IMR-90 (cell line): ENCODE measurements around the gene DBN1. TPM values are rescaled to one million over a fixed set of nuclear protein-coding genes. Genes with fewer than 3 reads are reported as not detected.

Experiments
- ATAC-seq: fragments of 200-7000 bp; cut with Tn5 transposase; 2 replicates; pipeline ENCODE4 v1.9.1; 2020; ENCODE audit warnings: low read depth, mild to moderate bottlenecking, moderate library complexity
- BruUV-seq: library from RNA; stranded (reverse); fragments of 400-500 nt; replicated peaks from 2 replicates; lab custom pipeline; 2021; lab: Mats Ljungman, UMichigan
- CTCF ChIA-PET: fragments of 300-600 bp; formaldehyde crosslinking; extraction: SDS; loops from one replicate; lab custom pipeline; 2021; ENCODE audit warnings: antibody characterized with exemption; lab: Yijun Ruan, JAX
- POLR2A ChIA-PET: fragments of 300-600 bp; sonication (Branson Sonifier 250); formaldehyde crosslinking; loops from one replicate; lab custom pipeline; 2022; ENCODE audit warnings: antibody characterized with exemption; ENCODE audit not compliant: unreplicated experiment; lab: Charles Lee
- DNase-seq: peaks from one replicate; pipeline ENCODE4 v3.0.0; 2013
- H2AFZ ChIP-seq: replicated peaks from 2 replicates; pipeline ENCODE3; 2013; ENCODE audit warnings: low read length, mild to moderate bottlenecking; ENCODE audit not compliant: poor library complexity
- H2AK5ac ChIP-seq: 2 replicates; pipeline ENCODE4 v1.6.1; 2013; ENCODE audit warnings: low read depth, low read length, inconsistent platforms
- H2AK9ac ChIP-seq: replicated peaks from 2 replicates; pipeline ENCODE3; 2013; ENCODE audit warnings: mild to moderate bottlenecking, low read depth, low read length, moderate library complexity; ENCODE audit not compliant: poor library complexity
- H2BK120ac ChIP-seq: 2 replicates; pipeline ENCODE4 v1.6.1; 2013; ENCODE audit warnings: low read depth, low read length, inconsistent platforms
- H2BK15ac ChIP-seq: 3 replicates; pipeline ENCODE4 v1.6.1; 2013; ENCODE audit warnings: low read depth, low read length, inconsistent platforms
- H2BK20ac ChIP-seq: 2 replicates; pipeline ENCODE4 v1.6.1; 2013; ENCODE audit warnings: low read depth, mild to moderate bottlenecking, inconsistent platforms, low read length, moderate library complexity
- H2BK5ac ChIP-seq: 2 replicates; pipeline ENCODE4 v1.6.1; 2013; ENCODE audit warnings: mild to moderate bottlenecking, low read depth, low read length, inconsistent platforms; ENCODE audit not compliant: poor library complexity, severe bottlenecking
- H3K14ac ChIP-seq: replicated peaks from 2 replicates; pipeline ENCODE4 v1.6.1; 2013; ENCODE audit warnings: low read depth, low read length, inconsistent platforms
- H3K18ac ChIP-seq: 2 replicates; pipeline ENCODE4 v1.6.1; 2013; ENCODE audit warnings: low read depth, low read length, control low read depth
- H3K23ac ChIP-seq: 2 replicates; pipeline ENCODE4 v1.6.1; 2013; ENCODE audit warnings: low read depth, low read length, inconsistent platforms
- H3K27ac ChIP-seq: 2 replicates; pipeline ENCODE4 v1.5.1; 2013; ENCODE audit warnings: mild to moderate bottlenecking, control low read depth, low read length; ENCODE audit not compliant: insufficient read depth
- H3K27me3 ChIP-seq: 2 replicates; pipeline ENCODE4 v1.6.1; 2013; ENCODE audit warnings: low read length; ENCODE audit not compliant: control insufficient read depth, insufficient read depth
- H3K36me3 ChIP-seq: 2 replicates; pipeline ENCODE4 v1.6.1; 2013; ENCODE audit warnings: low read length, mixed read lengths; ENCODE audit not compliant: control insufficient read depth, insufficient read depth
- H3K4ac ChIP-seq: 2 replicates; pipeline ENCODE4 v1.6.1; 2013; ENCODE audit warnings: low read depth, low read length, inconsistent platforms
- H3K4me1 ChIP-seq: 2 replicates; pipeline ENCODE4 v1.6.1; 2013; ENCODE audit warnings: low read length, mixed read lengths; ENCODE audit not compliant: control insufficient read depth, insufficient read depth
- H3K4me2 ChIP-seq: 2 replicates; pipeline ENCODE4 v1.6.1; 2013; ENCODE audit warnings: low read depth, mild to moderate bottlenecking, control low read depth, low read length, moderate library complexity
- H3K4me3 ChIP-seq: 2 replicates; pipeline ENCODE4 v1.5.1; 2013; ENCODE audit warnings: low read depth, mild to moderate bottlenecking, control low read depth, low read length, moderate library complexity; ENCODE audit not compliant: insufficient read depth
- H3K56ac ChIP-seq: 2 replicates; pipeline ENCODE4 v1.6.1; 2013; ENCODE audit warnings: low read length, inconsistent platforms; ENCODE audit not compliant: insufficient read depth; ENCODE audit errors: extremely low read depth
- H3K79me1 ChIP-seq, 2 experiments: 2 replicates each; pipeline ENCODE4 v1.6.1; 2013; ENCODE audit warnings: low read length in 2 of 2, inconsistent platforms in 1 of 2, low read depth in 1 of 2
- H3K9ac ChIP-seq: 2 replicates; pipeline ENCODE4 v1.6.1; 2013; ENCODE audit warnings: low read depth, low read length, control low read depth
- H3K9me1 ChIP-seq: 2 replicates; pipeline ENCODE4 v1.6.1; 2013; ENCODE audit warnings: low read length, inconsistent platforms; ENCODE audit not compliant: insufficient read depth
- H3K9me3 ChIP-seq: 2 replicates; pipeline ENCODE4 v1.6.1; 2013; ENCODE audit warnings: low read length; ENCODE audit not compliant: control insufficient read depth, insufficient read depth
- H4K20me1 ChIP-seq: 2 replicates; pipeline ENCODE4 v1.6.1; 2013; ENCODE audit warnings: low read length, inconsistent platforms; ENCODE audit not compliant: insufficient read depth
- H4K5ac ChIP-seq: 2 replicates; pipeline ENCODE4 v1.6.1; 2013; ENCODE audit warnings: mild to moderate bottlenecking, low read depth, low read length, control low read depth
- H4K8ac ChIP-seq, 2 experiments: 2 replicates each; pipeline ENCODE4 v1.6.1; 2013; ENCODE audit warnings: low read depth in 2 of 2, low read length in 2 of 2, control low read depth in 1 of 2, inconsistent platforms in 1 of 2
- H4K91ac ChIP-seq: 2 replicates; pipeline ENCODE4 v1.6.1; 2013; ENCODE audit warnings: low read depth, low read length, inconsistent platforms; ENCODE audit not compliant: insufficient read depth
- MAZ ChIP-seq: IDR thresholded peaks from 2 replicates; pipeline ENCODE4 v1.6.1; 2012; ENCODE audit warnings: low read depth, mild to moderate bottlenecking, low read length, improper control_type of control experiment, moderate library complexity, borderline replicate concordance
- POLR2A ChIP-seq: IDR thresholded peaks from 2 replicates; pipeline ENCODE4 v1.6.1; 2012; ENCODE audit warnings: mild to moderate bottlenecking, low read depth, low read length
- RFX5 ChIP-seq: IDR thresholded peaks from 2 replicates; pipeline ENCODE4 v1.8.0; 2012; ENCODE audit warnings: low read depth, mild to moderate bottlenecking, low read length, moderate library complexity
- WGBS, 2 experiments: methylation state at CpG; one replicate each; pipeline versions ENCODE4 v1.1.5 to v1.1.7; 2013; ENCODE audit warnings: missing lambda C conversion rate in 2 of 2; ENCODE audit not compliant: insufficient read length in 1 of 2; ENCODE audit errors: extremely low coverage in 2 of 2; 5-methylcytosine and 5-hydroxymethylcytosine counted together
- dilution Hi-C: fragments of 300-500 bp; cut with HindIII; formaldehyde crosslinking; loops from one replicate; pipeline ENCODE4 v1.14.3; 2018; ENCODE audit warnings: low sequenced_read_pairs; ENCODE audit not compliant: unreplicated experiment
- in situ Hi-C: fragments of 300-500 bp; cut with MboI; formaldehyde crosslinking; loops from 3 replicates; pipeline ENCODE4 v1.14.3; 2019; ENCODE audit warnings: low sequenced_read_pairs, inconsistent platforms, mixed read lengths
- intact Hi-C: fragments of 100-400 bp; cut with micrococcal nuclease; formaldehyde crosslinking; loops from 2 replicates; pipeline ENCODE4 v1.10.0; 2022
- polyA plus RNA-seq, 3 experiments: library from polyadenylated mRNA; depleted of rRNA; stranded (reverse); fragments of >200 nt; gene quantifications; 2 replicates each; pipeline ENCODE4 v1.2.3, GENCODE V29; 2012; ENCODE audit warnings: low replicate concordance in 1 of 3
- total RNA-seq: library from RNA; depleted of rRNA; stranded (reverse); fragments of >200 nt; gene quantifications from 2 replicates; pipeline ENCODE4 v1.2.3, GENCODE V29; 2012

Gene DBN1
- total and polyA plus RNA-seq, 2 of the 4 experiments (the other 2 are of a cell fraction) = 122 to 187 TPM

- Histone ChIP-seq H3K79me1 (peaks cover 28 to 74% of the 10 kb centered on the region in 2 experiments), H2BK120ac (no peak overlapping the region), H3K23ac (no peak overlapping the region; the same call in 1 of the 2 replicates), H3K9me3 (no peaks in the 10 kb centered on the region), H2BK15ac (no peak overlapping the region), H3K14ac (no peak overlapping the region), H3K27ac (peak overlapping the region; percentile 100), H3K4me2 (no peak overlapping the region; the same call in 1 of the 2 replicates), H3K18ac (no peak overlapping the region), H3K56ac (no peak overlapping the region; the same call in 1 of the 2 replicates), H2BK20ac (no peak overlapping the region), H3K4me3 (no peak overlapping the region), H3K9ac (no peak overlapping the region), H3K4me1 (peaks cover 25% of the 10 kb centered on the region), H3K36me3 (peaks cover 72% of the 10 kb centered on the region), H3K4ac (peak overlapping the region; percentile 46), H2AK5ac (peak overlapping the region; percentile 66), H2AFZ (no peak overlapping the region), H3K27me3 (no peaks in the 10 kb centered on the region), H4K8ac (no peak overlapping the region; a peak in 1 of 4 replicates), H2BK5ac (peak overlapping the region; percentile 100), H2AK9ac (peak overlapping the region; percentile 95), H4K5ac (no peak overlapping the region; the same call in 1 of the 2 replicates), H4K20me1 (peaks cover 92% of the 10 kb centered on the region), H4K91ac (no peak overlapping the region), H3K9me1 (peaks cover 6% of the 10 kb centered on the region)
- dilution Hi-C loops (no loop called here), intact Hi-C loops (no loop called here), in situ Hi-C loops (no loop called here)
- ChIA-PET POLR2A (interaction anchor here (0.8 kb wide), 1 partner anchor 16 kb away, joined by 3 read pairs; no protein-coding TSS in a partner anchor), CTCF (no interaction called here)
- ATAC-seq (no peak), DNase-seq (no peak)
- BruUV-seq = no TSS peak
- WGBS, 2 experiments = 69% methylated on average over 3 of the region's 7 CpGs; no CpG with 5 or more reads in 1 of the 2 experiments
- TF ChIP-seq MAZ (no peak), RFX5 (no peak), POLR2A (peak; percentile 30; the same call in 1 of the 2 replicates)
These were observed 19.4 kb upstream of the DBN1 start for GRCh38 chr5:177492841-177493240.
